ENCODE measurements around the gene HAGH.

Gene HAGH

DNA sequence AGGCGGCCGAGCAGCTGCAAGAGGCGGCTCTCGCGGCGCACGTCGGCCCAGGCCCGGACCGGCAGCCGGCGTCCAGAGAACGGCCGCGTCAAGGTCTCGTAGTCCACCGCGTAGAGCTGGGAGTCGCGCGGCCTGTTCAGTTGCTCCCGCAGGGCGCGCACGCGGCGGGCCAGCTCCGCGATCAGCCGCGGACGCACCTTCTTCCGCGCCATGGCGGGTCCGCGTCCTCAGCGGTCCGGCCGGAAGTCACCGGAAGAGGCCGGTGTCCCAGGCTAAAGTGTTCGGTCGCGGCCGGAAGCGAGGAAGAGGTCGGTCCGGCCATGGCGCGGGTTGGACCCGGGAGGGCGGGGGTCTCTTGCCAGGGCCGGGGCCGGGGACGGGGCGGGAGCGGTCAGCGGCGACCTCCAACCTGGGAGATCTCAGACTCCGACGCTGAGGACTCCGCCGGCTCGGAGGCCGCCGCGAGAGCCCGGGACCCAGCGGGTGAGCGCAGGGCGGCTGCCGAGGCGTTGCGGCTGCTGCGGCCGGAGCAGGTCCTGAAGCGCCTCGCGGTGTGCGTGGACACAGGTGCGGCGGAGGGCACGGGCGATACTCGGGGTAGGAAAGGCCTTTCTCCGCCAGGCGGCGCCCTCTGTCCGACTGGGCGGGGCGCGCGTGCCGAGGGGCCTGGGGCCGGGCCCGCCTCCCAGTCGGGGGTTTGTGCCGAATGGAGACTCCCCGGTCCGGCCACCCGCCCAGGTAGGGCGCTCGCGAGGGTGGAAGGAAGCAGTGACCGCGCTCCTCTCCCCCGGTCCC, 53.5 kb downstream of the HAGH start, which contains the start of gene MRPS34:
MRPS34 (minus strand) TSS at position 227 of the 795 bp plus-strand sequence; CDS start at position 212, 15 bp downstream.
- Histone ChIP-seq H3K36me3 (ENCODE audit: control insufficient read depth in 2 of 2, insufficient read depth in 1 of 2, low read length in 2 of 2) (peaks cover 0 to 77% of the 10 kb centered on the region in 2 experiments; a peak in 1 of 3 replicates), H3K9me3 (ENCODE audit: control insufficient read depth, insufficient read depth, low read depth, low read length) (no peaks in the 10 kb centered on the region), H3K4me3 (ENCODE audit: low read depth, low read length) (peak within 1 kb of the TSS; percentile 95), H3K4me1 (ENCODE audit: control insufficient read depth, insufficient read depth, low read length) (peaks cover 9% of the 10 kb centered on the region), H3K27ac (ENCODE audit: extremely low read depth, low read depth, low read length) (peak within 1 kb of the TSS; percentile 94)
- ChIA-PET CTCF (interaction anchor here (0.6 to 1.9 kb wide), 3 partner anchors 10 to 548 kb away, joined by 3 to 14 read pairs (median 3); partner anchors contain the start of genes NUBP2 and SPSB3), POLR2A (interaction anchor here (0.5 to 6.0 kb wide), 11 partner anchors 8 to 269 kb away, joined by 3 to 113 read pairs (median 4); partner anchors contain the start of genes CRAMP1, IFT140, MAPK8IP3 and NUBP2)
- TF ChIP-seq ZNF18 (tag by site-specific recombination; IDR thresholded peaks at IDR 0.05) (no peak), ZNF174 (tag by site-specific recombination; IDR thresholded peaks at IDR 0.05) (no peak), EGR2 (tag by site-specific recombination; IDR thresholded peaks at IDR 0.05; ENCODE audit: low read depth) (no peak), ZNF221 (tag by site-specific recombination; IDR thresholded peaks at IDR 0.05; ENCODE audit: borderline replicate concordance) (no peak), ZBTB6 (tag by site-specific recombination; IDR thresholded peaks at IDR 0.05) (no peak; the same call in 1 of the 2 replicates), PRDM1 (tag by site-specific recombination; IDR thresholded peaks at IDR 0.05) (no peak), ZNF623 (tag by site-specific recombination; IDR thresholded peaks at IDR 0.05) (no peak; the same call in 1 of the 2 replicates), ZNF211 (tag by site-specific recombination; IDR thresholded peaks at IDR 0.05; ENCODE audit: low read depth) (no peak), MEIS1 (CRISPR knock-in tag; IDR thresholded peaks at IDR 0.05; ENCODE audit: borderline replicate concordance) (no peak), ZNF792 (tag by site-specific recombination; IDR thresholded peaks at IDR 0.05) (no peak), ZNF155 (tag by site-specific recombination; IDR thresholded peaks at IDR 0.05) (no peak), ZNF274 (IDR thresholded peaks at IDR 0.05; ENCODE audit: low read length) (no peak), ZNF274 (tag by site-specific recombination; IDR thresholded peaks at IDR 0.05; ENCODE audit: borderline replicate concordance) (no peak), ZNF585B (tag by site-specific recombination; IDR thresholded peaks at IDR 0.05) (no peak), ZNF777 (tag by site-specific recombination; IDR thresholded peaks at IDR 0.05; ENCODE audit: borderline replicate concordance) (peak; percentile 30; the same call in 1 of the 2 replicates), ZNF560 (tag by site-specific recombination; IDR thresholded peaks at IDR 0.05; ENCODE audit: borderline replicate concordance) (no peak), ZNF830 (tag by site-specific recombination; IDR thresholded peaks at IDR 0.05; ENCODE audit: low read depth) (no peak), ZNF639 (tag by site-specific recombination; IDR thresholded peaks at IDR 0.05) (peak; percentile 74), ZNF423 (tag by site-specific recombination; IDR thresholded peaks at IDR 0.05) (peak; percentile 80), ZNF302 (tag by site-specific recombination; IDR thresholded peaks at IDR 0.05; ENCODE audit: low read depth) (no peak), ZNF624 (tag by site-specific recombination; IDR thresholded peaks at IDR 0.05) (no peak), ZNF785 (tag by site-specific recombination; IDR thresholded peaks at IDR 0.05) (no peak), YY1 (tag by site-specific recombination; IDR thresholded peaks at IDR 0.05) (peak; percentile 97), ZNF473 (tag by site-specific recombination; IDR thresholded peaks at IDR 0.05) (no peak), BCL11A (tag by site-specific recombination; IDR thresholded peaks at IDR 0.05; ENCODE audit: low read depth) (no peak), ZNF398 (tag by site-specific recombination; IDR thresholded peaks at IDR 0.05) (no peak; the same call in none of the 2 replicates), ZNF362 (tag by site-specific recombination; IDR thresholded peaks at IDR 0.05) (no peak), ZNF223 (tag by site-specific recombination; IDR thresholded peaks at IDR 0.05) (no peak)
- TF ChIP-seq, protein P1, sequence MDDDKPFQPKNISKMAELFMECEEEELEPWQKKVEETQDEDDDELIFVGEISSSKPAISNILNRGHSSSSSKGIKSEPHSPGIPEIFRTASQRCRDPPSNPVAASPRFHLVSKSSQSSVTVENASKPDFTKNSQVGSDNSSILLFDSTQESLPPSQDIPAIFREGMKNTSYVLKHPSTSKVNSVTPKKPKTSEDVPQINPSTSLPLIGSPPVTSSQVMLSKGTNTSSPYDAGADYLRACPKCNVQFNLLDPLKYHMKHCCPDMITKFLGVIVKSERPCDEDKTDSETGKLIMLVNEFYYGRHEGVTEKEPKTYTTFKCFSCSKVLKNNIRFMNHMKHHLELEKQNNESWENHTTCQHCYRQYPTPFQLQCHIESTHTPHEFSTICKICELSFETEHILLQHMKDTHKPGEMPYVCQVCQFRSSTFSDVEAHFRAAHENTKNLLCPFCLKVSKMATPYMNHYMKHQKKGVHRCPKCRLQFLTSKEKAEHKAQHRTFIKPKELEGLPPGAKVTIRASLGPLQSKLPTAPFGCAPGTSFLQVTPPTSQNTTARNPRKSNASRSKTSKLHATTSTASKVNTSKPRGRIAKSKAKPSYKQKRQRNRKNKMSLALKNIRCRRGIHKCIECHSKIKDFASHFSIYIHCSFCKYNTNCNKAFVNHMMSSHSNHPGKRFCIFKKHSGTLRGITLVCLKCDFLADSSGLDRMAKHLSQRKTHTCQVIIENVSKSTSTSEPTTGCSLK (tag by site-specific recombination; IDR thresholded peaks at IDR 0.05), result no peak

All from HEK293 (cell line).